ENCODE measurements around the gene NTM.

NTM gene

GRCh38 chr11:131773626-131774025 is 403.2 kb downstream of the NTM start:
- no peak overlapping the region for H3K27ac ChIP-seq
- no peak for TF ChIP-seq CTCF (conservative IDR thresholded peaks at IDR 0.05)

GRCh38 chr11:131776211-131776610 is 405.8 kb downstream of the NTM start:
- H3K27ac ChIP-seq: no peak overlapping the region
- TF ChIP-seq CTCF (conservative IDR thresholded peaks at IDR 0.05): no peak

GRCh38 chr11:131785801-131786200 is 415.4 kb downstream of the NTM start:
- no peak overlapping the region for H3K27ac ChIP-seq
- no peak for TF ChIP-seq CTCF (conservative IDR thresholded peaks at IDR 0.05)

- no peak for TF ChIP-seq CTCF (conservative IDR thresholded peaks at IDR 0.05)
- no peak overlapping the region for H3K27ac ChIP-seq
Measured at GRCh38 chr11:131787119-131787518, 416.7 kb downstream of the NTM start.

GRCh38 chr11:131790586-131790985 is 420.2 kb downstream of the NTM start:
- H3K27ac ChIP-seq: no peak overlapping the region
- TF ChIP-seq CTCF (conservative IDR thresholded peaks at IDR 0.05): no peak

- H3K27ac ChIP-seq: no peak overlapping the region
- TF ChIP-seq CTCF (conservative IDR thresholded peaks at IDR 0.05): no peak
Measured at GRCh38 chr11:131792243-131792642, 421.8 kb downstream of the NTM start.

GRCh38 chr11:131796089-131796488 is 425.7 kb downstream of the NTM start:
- no peak for TF ChIP-seq CTCF (conservative IDR thresholded peaks at IDR 0.05)
- H3K27ac ChIP-seq: no peak overlapping the region

- TF ChIP-seq CTCF (conservative IDR thresholded peaks at IDR 0.05): no peak
- no peak overlapping the region for H3K27ac ChIP-seq
Measured at GRCh38 chr11:131796541-131796940, 426.1 kb downstream of the NTM start.

Measured in VCaP (cell line).